Measurements from ENCODE around the gene ZNF292. TPM values are rescaled to one million over a fixed set of nuclear protein-coding genes. Genes with fewer than 3 reads are reported as not detected.

Gene ZNF292
- total RNA-seq, 4 donors from 2014 or later: 46.2 to 55.5 (median 50.1) TPM

GRCh38 chr6:87283461-87283860, 128.1 kb downstream of the ZNF292 start:
- no peak for DNase-seq
- Histone ChIP-seq H3K4me3 (replicated peaks in 1 of 3) (no peak overlapping the region), H3K4me1 (no peaks in the 10 kb centered on the region), H3K36me3 (no peaks in the 10 kb centered on the region), H3K27ac (no peak overlapping the region), H3K9me3 (no peaks in the 10 kb centered on the region), H3K27me3 (no peaks in the 10 kb centered on the region)
- WGBS, 2 donors: 76 to 84% methylated on average over 3 of the region's 3 CpGs
- intact Hi-C loops (cut with DNase I): no loop called here
- TF ChIP-seq POLR2A (IDR thresholded peaks at IDR 0.05): no peak
- TF ChIP-seq, protein P1, sequence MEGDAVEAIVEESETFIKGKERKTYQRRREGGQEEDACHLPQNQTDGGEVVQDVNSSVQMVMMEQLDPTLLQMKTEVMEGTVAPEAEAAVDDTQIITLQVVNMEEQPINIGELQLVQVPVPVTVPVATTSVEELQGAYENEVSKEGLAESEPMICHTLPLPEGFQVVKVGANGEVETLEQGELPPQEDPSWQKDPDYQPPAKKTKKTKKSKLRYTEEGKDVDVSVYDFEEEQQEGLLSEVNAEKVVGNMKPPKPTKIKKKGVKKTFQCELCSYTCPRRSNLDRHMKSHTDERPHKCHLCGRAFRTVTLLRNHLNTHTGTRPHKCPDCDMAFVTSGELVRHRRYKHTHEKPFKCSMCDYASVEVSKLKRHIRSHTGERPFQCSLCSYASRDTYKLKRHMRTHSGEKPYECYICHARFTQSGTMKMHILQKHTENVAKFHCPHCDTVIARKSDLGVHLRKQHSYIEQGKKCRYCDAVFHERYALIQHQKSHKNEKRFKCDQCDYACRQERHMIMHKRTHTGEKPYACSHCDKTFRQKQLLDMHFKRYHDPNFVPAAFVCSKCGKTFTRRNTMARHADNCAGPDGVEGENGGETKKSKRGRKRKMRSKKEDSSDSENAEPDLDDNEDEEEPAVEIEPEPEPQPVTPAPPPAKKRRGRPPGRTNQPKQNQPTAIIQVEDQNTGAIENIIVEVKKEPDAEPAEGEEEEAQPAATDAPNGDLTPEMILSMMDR (IDR thresholded peaks at IDR 0.05): no peak

DNA sequence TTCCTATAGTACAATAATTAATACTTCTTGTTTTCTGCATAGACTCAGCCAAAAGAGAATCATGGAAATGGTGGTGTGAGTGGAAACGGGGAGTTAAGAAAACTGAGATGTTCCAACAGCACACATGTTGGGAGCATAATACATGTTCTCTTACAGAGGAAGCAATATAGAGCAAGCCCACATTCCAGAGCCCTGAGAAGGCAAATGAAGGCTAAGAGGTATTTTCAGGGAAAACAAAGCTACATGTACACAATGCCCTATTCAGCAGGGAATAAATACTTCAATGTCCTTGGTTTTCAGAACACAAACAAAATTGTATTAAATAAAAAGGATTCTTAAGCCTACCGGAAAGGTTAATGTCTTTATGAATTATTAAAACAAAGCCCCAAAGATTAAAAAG, 131.9 kb downstream of the ZNF292 start:
- Histone ChIP-seq H3K4me3 (replicated peaks in 1 of 3) (no peak overlapping the region), H3K27ac (no peak overlapping the region), H3K27me3 (no peaks in the 10 kb centered on the region), H3K9me3 (no peaks in the 10 kb centered on the region), H3K36me3 (no peaks in the 10 kb centered on the region), H3K4me1 (no peaks in the 10 kb centered on the region)
- 91 to 97% methylated on average over 2 of the region's 2 CpGs for WGBS, 2 donors
- TF ChIP-seq, protein P1 (IDR thresholded peaks at IDR 0.05): no peak
- TF ChIP-seq POLR2A (IDR thresholded peaks at IDR 0.05): no peak
- intact Hi-C loops (cut with DNase I): no loop called here
- no peak for DNase-seq

GRCh38 chr6:87289571-87289970, 134.2 kb downstream of the ZNF292 start:
- Histone ChIP-seq H3K36me3 (no peaks in the 10 kb centered on the region), H3K4me3 (replicated peaks in 1 of 3) (no peak overlapping the region), H3K4me1 (no peaks in the 10 kb centered on the region), H3K27me3 (no peaks in the 10 kb centered on the region), H3K9me3 (no peaks in the 10 kb centered on the region), H3K27ac (no peak overlapping the region)
- 94 to 97% methylated on average over 3 of the region's 3 CpGs for WGBS, 2 donors
- DNase-seq: no peak
- no peak for TF ChIP-seq POLR2A (IDR thresholded peaks at IDR 0.05)
- TF ChIP-seq, protein P1 (IDR thresholded peaks at IDR 0.05): no peak
- intact Hi-C loops (cut with DNase I): no loop called here

DNA sequence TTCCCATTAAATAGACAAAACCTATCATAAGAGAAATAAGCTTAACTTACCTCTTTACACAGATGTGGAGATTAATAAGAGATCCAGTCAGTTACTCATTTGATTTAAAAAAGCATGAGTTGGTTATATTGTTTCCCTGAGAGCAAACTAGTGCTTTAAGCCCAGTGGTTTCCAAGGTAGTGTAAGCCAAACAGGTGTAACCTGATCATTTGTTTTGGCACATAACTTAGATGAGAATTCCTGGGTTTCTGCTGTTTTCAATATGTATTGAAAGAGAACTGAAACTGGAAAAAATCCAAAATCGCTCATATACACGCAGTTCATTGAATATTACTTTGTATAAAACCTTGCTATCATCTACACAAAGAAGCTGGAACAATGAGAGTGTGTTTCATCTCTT, 136.5 kb downstream of the ZNF292 start:
- H3K9me3 ChIP-seq: no peaks in the 10 kb centered on the region
- H3K27me3 ChIP-seq: no peaks in the 10 kb centered on the region
- 75 to 91% methylated on average over 2 of the region's 2 CpGs for WGBS, 2 donors
- H3K4me1 ChIP-seq: no peaks in the 10 kb centered on the region
- H3K27ac ChIP-seq: no peak overlapping the region
- no peak overlapping the region for H3K4me3 ChIP-seq (replicated peaks in 1 of 3)
- no peak for DNase-seq
- no peaks in the 10 kb centered on the region for H3K36me3 ChIP-seq
- intact Hi-C loops (cut with DNase I): no loop called here
- TF ChIP-seq POLR2A (IDR thresholded peaks at IDR 0.05): no peak
- TF ChIP-seq, protein P1 (IDR thresholded peaks at IDR 0.05): no peak

DNA sequence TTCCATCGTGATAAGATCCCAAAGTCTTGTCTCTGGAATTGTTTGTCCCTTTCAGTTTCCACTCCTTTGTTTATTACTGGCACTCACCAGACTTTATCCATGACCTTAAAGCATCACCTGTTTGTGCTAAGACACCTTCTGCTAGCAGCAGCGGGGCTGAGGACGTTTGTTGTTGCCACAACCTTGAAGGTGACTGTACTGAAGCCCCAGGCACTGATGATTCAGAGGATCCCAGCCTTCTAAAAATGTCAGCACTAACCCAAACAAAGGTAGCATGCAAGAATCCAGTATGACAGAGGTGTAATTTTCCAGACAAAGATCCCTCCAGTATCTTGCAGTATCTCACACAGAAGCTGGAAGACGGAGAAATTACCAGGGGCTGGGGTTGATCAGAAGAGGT, 138.2 kb downstream of the ZNF292 start:
- WGBS, 2 donors: 85 to 89% methylated on average over 4 of the region's 4 CpGs
- no peak for DNase-seq
- no peaks in the 10 kb centered on the region for H3K36me3 ChIP-seq
- no peaks in the 10 kb centered on the region for H3K27me3 ChIP-seq
- no peak overlapping the region for H3K27ac ChIP-seq
- intact Hi-C loops (cut with DNase I): no loop called here
- H3K4me1 ChIP-seq: no peaks in the 10 kb centered on the region
- TF ChIP-seq POLR2A (IDR thresholded peaks at IDR 0.05): no peak
- TF ChIP-seq, protein P1 (IDR thresholded peaks at IDR 0.05): no peak
- no peak overlapping the region for H3K4me3 ChIP-seq (replicated peaks in 1 of 3)
- no peaks in the 10 kb centered on the region for H3K9me3 ChIP-seq
